Measurements from ENCODE around the gene HLCS.

The HLCS gene

DNA sequence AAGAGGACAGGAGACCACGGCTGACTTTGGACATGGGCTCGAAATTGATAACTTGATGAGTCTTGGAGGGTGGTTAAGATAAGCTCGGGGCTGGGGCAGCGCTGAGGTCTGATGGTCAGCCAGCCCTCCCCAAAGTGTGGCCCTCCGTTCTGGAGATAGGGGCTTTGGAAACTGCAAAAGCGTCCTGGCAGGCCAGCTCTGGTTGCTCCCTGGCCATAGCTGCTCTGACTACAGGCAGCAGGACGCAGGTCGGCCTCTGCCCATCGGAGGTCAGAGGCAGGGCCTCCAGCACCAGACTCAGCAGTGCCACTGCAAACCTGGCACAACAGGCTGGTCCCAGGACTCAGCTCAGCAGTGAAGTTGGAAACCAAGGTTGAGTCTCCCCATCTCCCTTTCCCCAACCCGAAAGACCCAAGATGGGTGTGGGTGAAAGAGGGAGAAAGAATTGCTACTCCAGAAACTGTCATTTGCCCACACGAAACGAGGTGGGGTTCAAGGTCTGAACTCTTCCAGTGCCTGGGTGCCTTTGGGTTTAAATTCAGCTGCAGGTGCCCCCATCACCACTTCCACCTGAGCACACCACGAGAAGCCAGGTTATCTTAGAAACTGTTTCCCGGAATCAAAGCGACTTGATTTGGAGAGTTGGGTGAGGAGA is 262.7 kb downstream of the HLCS start (continued):
- no peak for TF ChIP-seq KLF7 (tag by site-specific recombination; IDR thresholded peaks at IDR 0.05; ENCODE audit: borderline replicate concordance)

DNA sequence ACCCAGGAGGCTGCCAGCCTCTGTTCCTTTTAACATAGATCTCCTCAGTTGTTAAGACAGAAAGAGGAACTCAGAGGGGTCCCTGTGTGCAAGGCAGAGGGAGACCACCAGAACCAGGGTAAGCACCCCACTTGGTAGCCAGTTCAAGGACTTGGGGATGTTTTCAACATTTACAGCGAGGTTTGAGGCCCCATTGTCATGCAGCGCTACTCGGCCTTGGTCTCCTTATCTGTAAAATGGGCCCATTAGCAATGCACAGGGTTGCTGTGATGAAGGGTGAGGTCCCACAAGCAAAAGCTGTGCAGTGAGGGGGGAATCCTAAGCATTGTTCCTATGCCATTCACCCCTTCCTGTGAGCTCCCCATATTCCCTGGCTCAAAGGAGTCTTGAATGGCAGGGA is 263.3 kb downstream of the HLCS start:
- ChIA-PET CTCF (interaction anchor here (0.7 to 1.1 kb wide), 3 partner anchors 41 to 211 kb away, joined by 3 to 5 read pairs (median 3); no protein-coding TSS in a partner anchor), POLR2A (interaction anchor here (1.2 kb wide), 1 partner anchor 11 kb away, joined by 4 read pairs; no protein-coding TSS in a partner anchor)
- H3K4me1 ChIP-seq (ENCODE audit: control insufficient read depth, insufficient read depth, low read length), result peaks cover 4% of the 10 kb centered on the region; the same call in 1 of the 2 replicates
- TF ChIP-seq ZNF791 (tag by site-specific recombination; IDR thresholded peaks at IDR 0.05) (no peak), KLF8 (tag by site-specific recombination; IDR thresholded peaks at IDR 0.05) (no peak), ZNF133 (tag by site-specific recombination; IDR thresholded peaks at IDR 0.05) (no peak)
- no peak overlapping the region for H3K4me3 ChIP-seq (ENCODE audit: low read depth, low read length)
- no peaks in the 10 kb centered on the region for H3K9me3 ChIP-seq (ENCODE audit: control insufficient read depth, insufficient read depth, low read depth, low read length)
- H3K36me3 ChIP-seq (ENCODE audit: control insufficient read depth in 2 of 2, insufficient read depth in 1 of 2, low read length in 2 of 2), result peaks cover 0 to 6% of the 10 kb centered on the region in 2 experiments; a peak in 1 of 3 replicates
- H3K27ac ChIP-seq (ENCODE audit: extremely low read depth, low read depth, low read length), result no peak overlapping the region

DNA sequence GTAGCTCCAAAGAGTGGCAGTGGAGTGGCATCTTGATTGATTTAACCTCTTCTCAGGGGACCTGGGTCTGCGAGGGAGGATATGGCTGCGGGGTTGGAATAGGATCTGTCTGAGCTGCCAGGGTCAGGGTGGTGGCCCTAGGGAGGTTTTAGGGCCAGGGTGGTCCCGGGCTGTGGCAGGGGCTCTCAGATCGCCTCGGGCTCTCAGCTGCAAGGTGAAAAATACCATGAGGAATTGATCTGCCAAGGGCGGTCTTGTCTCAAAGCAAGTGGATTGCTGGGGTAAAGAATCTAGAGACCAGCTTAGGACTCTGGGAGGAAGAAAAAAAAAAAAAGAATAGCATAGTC is 263.9 kb downstream of the HLCS start:
- Histone ChIP-seq H3K4me1 (ENCODE audit: control insufficient read depth, insufficient read depth, low read length) (peaks cover 4% of the 10 kb centered on the region; the same call in 1 of the 2 replicates), H3K4me3 (ENCODE audit: low read depth, low read length) (no peak overlapping the region)
- CTCF ChIA-PET, result interaction anchor here (0.6 to 2.9 kb wide), 8 partner anchors 11 to 221 kb away, joined by 3 to 12 read pairs (median 4); no protein-coding TSS in a partner anchor

DNA sequence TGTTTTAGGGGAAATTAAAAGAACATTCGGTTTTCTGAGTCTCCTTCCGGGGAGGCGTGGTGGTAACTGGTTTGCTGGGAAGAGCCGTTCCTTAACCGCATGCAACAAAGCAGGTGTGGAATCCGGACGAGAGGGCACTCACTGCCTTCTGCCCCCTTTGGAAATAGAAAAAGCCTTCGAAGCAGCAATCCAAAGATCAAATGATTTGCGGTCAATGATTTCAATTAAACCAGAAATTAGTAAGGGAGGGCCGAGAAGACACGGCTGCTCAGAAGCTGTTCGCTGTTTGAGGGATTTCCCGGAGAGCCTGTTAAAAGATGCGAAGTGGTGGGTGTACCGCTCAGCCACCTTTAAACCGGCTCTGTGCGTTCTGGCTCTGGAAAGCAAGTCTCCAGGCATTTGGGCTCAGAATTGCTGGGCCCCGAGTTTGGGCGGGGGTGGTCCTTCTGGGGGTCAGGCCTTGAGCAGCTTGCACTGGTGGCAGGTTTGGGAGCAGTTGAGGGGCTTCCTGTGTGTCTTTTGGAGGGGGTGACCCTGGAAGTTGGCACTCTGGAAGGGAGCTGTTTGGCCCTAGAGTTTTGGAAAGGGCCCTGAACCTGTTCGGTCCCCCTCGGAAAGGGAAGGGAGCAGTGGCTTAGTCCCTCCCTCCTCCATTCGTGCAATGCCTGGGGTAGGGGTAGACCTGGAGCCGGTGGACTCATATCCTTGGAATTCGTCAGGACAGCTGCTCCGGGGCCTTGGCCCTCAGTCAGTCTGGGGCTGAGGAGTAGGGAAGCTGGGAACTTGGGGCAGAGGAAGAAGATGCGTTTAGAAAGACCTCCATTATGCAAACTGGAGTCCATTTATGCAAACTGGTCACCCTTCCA is 264.5 kb downstream of the HLCS start:
- Histone ChIP-seq H3K36me3 (ENCODE audit: control insufficient read depth in 2 of 2, insufficient read depth in 1 of 2, low read length in 2 of 2) (peaks cover 0 to 2% of the 10 kb centered on the region in 2 experiments; a peak in 1 of 3 replicates), H3K4me1 (ENCODE audit: control insufficient read depth, insufficient read depth, low read length) (peaks cover 4% of the 10 kb centered on the region; the same call in 1 of the 2 replicates), H3K4me3 (ENCODE audit: low read depth, low read length) (peak overlapping the region; percentile 73), H3K27ac (ENCODE audit: extremely low read depth, low read depth, low read length) (peak overlapping the region; percentile 91; the same call in 1 of the 2 replicates), H3K9me3 (ENCODE audit: control insufficient read depth, insufficient read depth, low read depth, low read length) (no peaks in the 10 kb centered on the region)
- CTCF ChIA-PET, result interaction anchor here (0.6 to 2.9 kb wide), 11 partner anchors 10 to 280 kb away, joined by 3 to 12 read pairs (median 4); no protein-coding TSS in a partner anchor
- TF ChIP-seq, protein P1, sequence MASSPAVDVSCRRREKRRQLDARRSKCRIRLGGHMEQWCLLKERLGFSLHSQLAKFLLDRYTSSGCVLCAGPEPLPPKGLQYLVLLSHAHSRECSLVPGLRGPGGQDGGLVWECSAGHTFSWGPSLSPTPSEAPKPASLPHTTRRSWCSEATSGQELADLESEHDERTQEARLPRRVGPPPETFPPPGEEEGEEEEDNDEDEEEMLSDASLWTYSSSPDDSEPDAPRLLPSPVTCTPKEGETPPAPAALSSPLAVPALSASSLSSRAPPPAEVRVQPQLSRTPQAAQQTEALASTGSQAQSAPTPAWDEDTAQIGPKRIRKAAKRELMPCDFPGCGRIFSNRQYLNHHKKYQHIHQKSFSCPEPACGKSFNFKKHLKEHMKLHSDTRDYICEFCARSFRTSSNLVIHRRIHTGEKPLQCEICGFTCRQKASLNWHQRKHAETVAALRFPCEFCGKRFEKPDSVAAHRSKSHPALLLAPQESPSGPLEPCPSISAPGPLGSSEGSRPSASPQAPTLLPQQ (tag by site-specific recombination; IDR thresholded peaks at IDR 0.05), result no peak
- TF ChIP-seq ZNF184 (tag by site-specific recombination; IDR thresholded peaks at IDR 0.05) (no peak), ZFP3 (tag by site-specific recombination; IDR thresholded peaks at IDR 0.05; ENCODE audit: low read depth) (no peak), BCL11B (tag by site-specific recombination; IDR thresholded peaks at IDR 0.05; ENCODE audit: low read depth) (no peak), ZNF341 (tag by site-specific recombination; IDR thresholded peaks at IDR 0.05; ENCODE audit: low read depth) (peak; percentile 96), GLI2 (tag by site-specific recombination; IDR thresholded peaks at IDR 0.05; ENCODE audit: borderline replicate concordance, low read depth) (no peak), IKZF3 (tag by site-specific recombination; IDR thresholded peaks at IDR 0.05) (no peak)
- POLR2A ChIA-PET, result interaction anchor here (1.1 to 1.2 kb wide), 2 partner anchors 10 to 16 kb away, joined by 3 read pairs; no protein-coding TSS in a partner anchor

More for the DNA sequence above, 263.9 kb downstream of the HLCS start:
- no peaks in the 10 kb centered on the region for H3K9me3 ChIP-seq (ENCODE audit: control insufficient read depth, insufficient read depth, low read depth, low read length)
- peaks cover 0 to 6% of the 10 kb centered on the region in 2 experiments; a peak in 1 of 3 replicates for H3K36me3 ChIP-seq (ENCODE audit: control insufficient read depth in 2 of 2, insufficient read depth in 1 of 2, low read length in 2 of 2)
- TF ChIP-seq ZNF2 (tag by site-specific recombination; IDR thresholded peaks at IDR 0.05) (no peak), KLF1 (tag by site-specific recombination; IDR thresholded peaks at IDR 0.05) (no peak), WT1 (tag by site-specific recombination; IDR thresholded peaks at IDR 0.05) (no peak), KLF7 (tag by site-specific recombination; IDR thresholded peaks at IDR 0.05; ENCODE audit: borderline replicate concordance) (no peak)
- TF ChIP-seq, protein P2, sequence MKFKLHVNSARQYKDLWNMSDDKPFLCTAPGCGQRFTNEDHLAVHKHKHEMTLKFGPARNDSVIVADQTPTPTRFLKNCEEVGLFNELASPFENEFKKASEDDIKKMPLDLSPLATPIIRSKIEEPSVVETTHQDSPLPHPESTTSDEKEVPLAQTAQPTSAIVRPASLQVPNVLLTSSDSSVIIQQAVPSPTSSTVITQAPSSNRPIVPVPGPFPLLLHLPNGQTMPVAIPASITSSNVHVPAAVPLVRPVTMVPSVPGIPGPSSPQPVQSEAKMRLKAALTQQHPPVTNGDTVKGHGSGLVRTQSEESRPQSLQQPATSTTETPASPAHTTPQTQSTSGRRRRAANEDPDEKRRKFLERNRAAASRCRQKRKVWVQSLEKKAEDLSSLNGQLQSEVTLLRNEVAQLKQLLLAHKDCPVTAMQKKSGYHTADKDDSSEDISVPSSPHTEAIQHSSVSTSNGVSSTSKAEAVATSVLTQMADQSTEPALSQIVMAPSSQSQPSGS (tag by site-specific recombination; IDR thresholded peaks at IDR 0.05; ENCODE audit: low read depth), result no peak
- POLR2A ChIA-PET, result interaction anchor here (1.2 kb wide), 2 partner anchors 10 to 15 kb away, joined by 3 to 4 read pairs; no protein-coding TSS in a partner anchor
- no peak overlapping the region for H3K27ac ChIP-seq (ENCODE audit: extremely low read depth, low read depth, low read length)
